A549 (cell line): Measurements from ENCODE around the gene MACF1. TPM values are rescaled to one million over a fixed set of nuclear protein-coding genes. Genes with fewer than 3 reads are reported as not detected.

Source experiments
- ATAC-seq, 2 experiments: fragments of 200-7000 bp in 1 of 2; fragments of >200 bp in 1 of 2; cut with Nextera tagmentation in 1 of 2; cut with Tn5 transposase in 1 of 2; 3 replicates each; pipeline versions ENCODE4 v1.8.0 to v1.9.1; 2018 to 2020; ENCODE audit warnings: mild to moderate bottlenecking in 1 of 2, moderate library complexity in 1 of 2
- CTCF ChIA-PET: fragments of 300-600 bp; sonication (Branson Sonifier 250); formaldehyde crosslinking; extraction: SDS; loops from one replicate; lab custom pipeline; 2021; ENCODE audit warnings: antibody characterized with exemption, inconsistent platforms; lab: Yijun Ruan, JAX
- POLR2A ChIA-PET: fragments of 350-600 bp; formaldehyde crosslinking; extraction: SDS; loops from one replicate; lab custom pipeline; 2021; ENCODE audit warnings: antibody characterized with exemption, inconsistent platforms; lab: Yijun Ruan, JAX
- DNase-seq, 2 experiments: peaks; one replicate each; pipeline versions ENCODE4 v3.0.0 to v3.0.0-alpha.2; 2011 to 2016; ENCODE audit warnings: low read depth in 1 of 2, low spot score in 1 of 2
- FAIRE-seq: peaks from 2 replicates; lab custom pipeline; 2011; peaks lifted over from hg19 to GRCh38; lab: Jason Lieb, UNC
- H3K27ac ChIP-seq, 2 experiments: fragments of >200 bp; sonication (Bioruptor Twin); formaldehyde crosslinking; 3 replicates each; pipeline ENCODE4 v1.5.1; 2016 to 2017
- H3K4me1 ChIP-seq: fragments of >200 bp; sonication (Bioruptor Twin); formaldehyde crosslinking; 3 replicates; pipeline ENCODE4 v1.6.1; 2016
- H3K4me2 ChIP-seq: fragments of >200 bp; sonication (Bioruptor Twin); formaldehyde crosslinking; 3 replicates; pipeline ENCODE4 v1.6.1; 2016
- H3K4me3 ChIP-seq: fragments of >200 bp; sonication (Bioruptor Twin); formaldehyde crosslinking; 3 replicates; pipeline ENCODE4 v1.5.1; 2016
- H3K9me3 ChIP-seq: fragments of >200 bp; sonication (Bioruptor Twin); formaldehyde crosslinking; 3 replicates; pipeline ENCODE4 v1.6.1; 2016
- BCL3 ChIP-seq: fragments of >200 bp; sonication (Bioruptor Twin); formaldehyde crosslinking; IDR thresholded peaks from 3 replicates; pipeline ENCODE4 v1.6.1; 2016
- CBX8 ChIP-seq: fragments of 200-600 bp; sonication (generic); IDR thresholded peaks from 2 replicates; pipeline ENCODE4 v1.6.1; 2016
- CHD4 ChIP-seq: fragments of 200-600 bp; sonication (generic); IDR thresholded peaks from 2 replicates; pipeline ENCODE4 v1.6.1; 2016; ENCODE audit warnings: antibody characterized with exemption, mild to moderate bottlenecking, borderline replicate concordance
- FOSB ChIP-seq: fragments of 250-450 bp; sonication (Bioruptor Pico); IDR thresholded peaks from 2 replicates; pipeline ENCODE4 v1.5.0; 2020; ENCODE audit warnings: mild to moderate bottlenecking, moderate library complexity
- HEYL ChIP-seq: fragments of 250-450 bp; sonication (Bioruptor Pico); IDR thresholded peaks from 2 replicates; pipeline ENCODE4 v1.8.0; 2021; ENCODE audit warnings: mild to moderate bottlenecking, moderate library complexity
- HOXB5 ChIP-seq: fragments of 250-450 bp; sonication (Bioruptor Pico); IDR thresholded peaks from 2 replicates; pipeline ENCODE4 v1.5.0; 2020; ENCODE audit warnings: mild to moderate bottlenecking, moderate library complexity
- JUNB ChIP-seq: fragments of >200 bp; sonication (Bioruptor Twin); formaldehyde crosslinking; IDR thresholded peaks from 2 replicates; pipeline ENCODE4 v1.6.1; 2016
- KDM5A ChIP-seq: fragments of 200-600 bp; sonication (generic); IDR thresholded peaks from 2 replicates; pipeline ENCODE4 v1.6.1; 2016; ENCODE audit warnings: antibody characterized with exemption, mild to moderate bottlenecking
- MAFK ChIP-seq: fragments of 450-650 bp; IDR thresholded peaks from 2 replicates; pipeline ENCODE4 v1.6.1; 2014; ENCODE audit not compliant: partially characterized antibody
- NR3C1 ChIP-seq: fragments of >200 bp; sonication (Bioruptor Twin); formaldehyde crosslinking; IDR thresholded peaks from 3 replicates; pipeline ENCODE4 v1.6.1; 2017
- PBX3 ChIP-seq: IDR thresholded peaks from 2 replicates; pipeline ENCODE4 v1.6.1; 2012
- PHF8 ChIP-seq: fragments of 200-600 bp; sonication (generic); IDR thresholded peaks from 2 replicates; pipeline ENCODE4 v1.6.1; 2016; ENCODE audit warnings: low read depth, mild to moderate bottlenecking, antibody characterized with exemption, moderate library complexity, borderline replicate concordance
- RAD21 ChIP-seq, 2 experiments: fragments of >200 bp in 1 of 2; sonication (Bioruptor Twin) in 1 of 2; formaldehyde crosslinking in 1 of 2; IDR thresholded peaks in 1 of 2; conservative IDR thresholded peaks in 1 of 2; 2 replicates in 1 of 2; 3 replicates in 1 of 2; pipeline ENCODE4 v1.6.1; 2012 to 2018; ENCODE audit warnings: inconsistent platforms in 1 of 2
- RARB ChIP-seq: fragments of 250-450 bp; sonication (Bioruptor Pico); IDR thresholded peaks from 2 replicates; pipeline ENCODE4 v1.8.0; 2021; ENCODE audit warnings: mild to moderate bottlenecking, moderate library complexity
- REST ChIP-seq: fragments of 200-600 bp; sonication (generic); IDR thresholded peaks from 2 replicates; pipeline ENCODE4 v1.6.1; 2016; ENCODE audit warnings: antibody characterized with exemption, mild to moderate bottlenecking, moderate library complexity
- SMC3 ChIP-seq: fragments of >200 bp; sonication (Bioruptor Twin); formaldehyde crosslinking; IDR thresholded peaks from 3 replicates; pipeline ENCODE4 v1.6.1; 2018; ENCODE audit warnings: inconsistent platforms
- ZFP36 ChIP-seq: fragments of 450-650 bp; IDR thresholded peaks from 2 replicates; pipeline ENCODE4 v1.6.1; 2014; ENCODE audit warnings: borderline replicate concordance; ENCODE audit not compliant: partially characterized antibody
- ZNF302 ChIP-seq: fragments of 250-450 bp; sonication (Bioruptor Pico); IDR thresholded peaks from 2 replicates; pipeline ENCODE4 v1.9.0; 2021; ENCODE audit warnings: inconsistent platforms, mild to moderate bottlenecking, moderate library complexity
- WGBS: methylation state at CpG from one replicate; pipeline ENCODE4 v1.1.6; 2017; ENCODE audit errors: missing lambda C conversion rate; 5-methylcytosine and 5-hydroxymethylcytosine counted together
- polyA plus RNA-seq, 4 experiments: library from polyadenylated mRNA; depleted of rRNA in 3 of 4; stranded (reverse); fragments of >200 nt; fragmentation: RNase III in 1 of 4; extraction: RNeasy Plus Mini Kit Qiagen cat#74134 plus additional on column Dnase treatment in 1 of 4; gene quantifications; 2 replicates in 3 of 4; 3 replicates in 1 of 4; pipeline ENCODE4 v1.2.3, GENCODE V29; 2011 to 2017
- TF ChIP-seq, protein P1 (sequence below): fragments of 250-450 bp; sonication (Bioruptor Pico); IDR thresholded peaks from 2 replicates; pipeline ENCODE4 v1.5.0; 2020; ENCODE audit warnings: low read depth, mild to moderate bottlenecking, moderate library complexity
- TF ChIP-seq, protein P2 (sequence below): fragments of 450-650 bp; IDR thresholded peaks from 2 replicates; pipeline ENCODE4 v1.6.1; 2014; ENCODE audit warnings: antibody characterized with exemption
- TF ChIP-seq, protein P3 (sequence below): fragments of >200 bp; sonication (Bioruptor Twin); formaldehyde crosslinking; IDR thresholded peaks from 3 replicates; pipeline ENCODE4 v1.5.1; 2016

MACF1 gene
- polyA plus RNA-seq, 2 of the 4 experiments (the other 2 are of a cell fraction): 45.7 to 64.2 TPM

DNA sequence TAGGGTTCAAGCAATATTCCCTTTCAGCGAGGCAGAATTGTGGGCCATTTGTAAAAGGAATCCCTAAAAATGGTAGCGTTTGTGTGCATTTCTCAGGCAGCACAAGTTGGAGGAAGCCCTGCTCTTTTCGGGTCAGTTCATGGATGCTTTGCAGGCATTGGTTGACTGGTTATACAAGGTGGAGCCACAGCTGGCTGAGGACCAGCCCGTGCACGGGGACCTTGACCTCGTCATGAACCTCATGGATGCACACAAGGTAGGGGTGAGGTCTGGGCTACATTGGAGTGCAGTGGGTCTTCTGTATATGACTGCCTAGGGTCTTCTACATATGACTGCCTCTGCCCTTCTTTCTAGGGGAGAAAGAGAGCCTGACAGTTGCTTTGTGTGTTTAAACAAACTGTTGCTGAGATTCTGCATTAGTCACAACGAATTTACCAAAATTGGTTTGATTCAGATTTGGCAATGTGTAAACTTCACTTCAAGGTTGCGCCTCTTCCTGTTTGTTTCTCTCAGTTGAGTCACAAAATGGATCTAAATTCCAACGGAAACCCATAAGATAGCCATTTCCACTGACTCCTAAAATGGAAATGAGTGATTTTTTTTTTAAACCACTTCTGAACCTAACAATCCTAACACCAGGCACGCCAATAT is 246.6 kb downstream of the MACF1 start:
- Histone ChIP-seq H3K4me1 (peaks cover 5% of the 10 kb centered on the region; the same call in 1 of the 3 replicates), H3K4me2 (no peak overlapping the region)
- 73% methylated on average over 8 of the region's 10 CpGs for WGBS
- POLR2A ChIA-PET: no interaction called here
- DNase-seq (no peak), ATAC-seq (no peak)
- TF ChIP-seq SMC3 (no peak), FOSB (no peak), HEYL (no peak), KDM5A (no peak), RAD21 (conservative IDR thresholded peaks at IDR 0.05 in 1 of 2, IDR thresholded peaks at IDR 0.05 in 1 of 2) (no peak), PHF8 (no peak), ZNF302 (CRISPR knock-in tag) (no peak), MAFK (no peak), CHD4 (no peak), PBX3 (no peak), JUNB (no peak)
- TF ChIP-seq, protein P1, sequence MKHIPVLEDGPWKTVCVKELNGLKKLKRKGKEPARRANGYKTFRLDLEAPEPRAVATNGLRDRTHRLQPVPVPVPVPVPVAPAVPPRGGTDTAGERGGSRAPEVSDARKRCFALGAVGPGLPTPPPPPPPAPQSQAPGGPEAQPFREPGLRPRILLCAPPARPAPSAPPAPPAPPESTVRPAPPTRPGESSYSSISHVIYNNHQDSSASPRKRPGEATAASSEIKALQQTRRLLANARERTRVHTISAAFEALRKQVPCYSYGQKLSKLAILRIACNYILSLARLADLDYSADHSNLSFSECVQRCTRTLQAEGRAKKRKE (CRISPR knock-in tag): no peak
- TF ChIP-seq, protein P2, sequence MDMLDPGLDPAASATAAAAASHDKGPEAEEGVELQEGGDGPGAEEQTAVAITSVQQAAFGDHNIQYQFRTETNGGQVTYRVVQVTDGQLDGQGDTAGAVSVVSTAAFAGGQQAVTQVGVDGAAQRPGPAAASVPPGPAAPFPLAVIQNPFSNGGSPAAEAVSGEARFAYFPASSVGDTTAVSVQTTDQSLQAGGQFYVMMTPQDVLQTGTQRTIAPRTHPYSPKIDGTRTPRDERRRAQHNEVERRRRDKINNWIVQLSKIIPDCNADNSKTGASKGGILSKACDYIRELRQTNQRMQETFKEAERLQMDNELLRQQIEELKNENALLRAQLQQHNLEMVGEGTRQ: no peak
- TF ChIP-seq, all 56 proteins: peak for 0
- H3K9me3 ChIP-seq: no peaks in the 10 kb centered on the region
- FAIRE-seq: no peak
- CTCF ChIA-PET: no interaction called here
- H3K27ac ChIP-seq: no peak overlapping the region
- H3K4me3 ChIP-seq: no peak overlapping the region

GRCh38 chr1:39452081-39452480 is 247.6 kb downstream of the MACF1 start:
- Histone ChIP-seq H3K4me2 (no peak overlapping the region), H3K4me1 (peaks cover 5% of the 10 kb centered on the region; the same call in 1 of the 3 replicates), H3K27ac (no peak overlapping the region), H3K9me3 (no peaks in the 10 kb centered on the region), H3K4me3 (no peak overlapping the region)
- no peak for TF ChIP-seq CBX8
- no peak for TF ChIP-seq NR3C1
- no peak for TF ChIP-seq BCL3
- no peak for TF ChIP-seq RARB
- TF ChIP-seq REST: no peak
- TF ChIP-seq ZFP36: no peak
- no peak for TF ChIP-seq HOXB5 (CRISPR knock-in tag)
- TF ChIP-seq, protein P1 (CRISPR knock-in tag): no peak
- TF ChIP-seq, protein P3, sequence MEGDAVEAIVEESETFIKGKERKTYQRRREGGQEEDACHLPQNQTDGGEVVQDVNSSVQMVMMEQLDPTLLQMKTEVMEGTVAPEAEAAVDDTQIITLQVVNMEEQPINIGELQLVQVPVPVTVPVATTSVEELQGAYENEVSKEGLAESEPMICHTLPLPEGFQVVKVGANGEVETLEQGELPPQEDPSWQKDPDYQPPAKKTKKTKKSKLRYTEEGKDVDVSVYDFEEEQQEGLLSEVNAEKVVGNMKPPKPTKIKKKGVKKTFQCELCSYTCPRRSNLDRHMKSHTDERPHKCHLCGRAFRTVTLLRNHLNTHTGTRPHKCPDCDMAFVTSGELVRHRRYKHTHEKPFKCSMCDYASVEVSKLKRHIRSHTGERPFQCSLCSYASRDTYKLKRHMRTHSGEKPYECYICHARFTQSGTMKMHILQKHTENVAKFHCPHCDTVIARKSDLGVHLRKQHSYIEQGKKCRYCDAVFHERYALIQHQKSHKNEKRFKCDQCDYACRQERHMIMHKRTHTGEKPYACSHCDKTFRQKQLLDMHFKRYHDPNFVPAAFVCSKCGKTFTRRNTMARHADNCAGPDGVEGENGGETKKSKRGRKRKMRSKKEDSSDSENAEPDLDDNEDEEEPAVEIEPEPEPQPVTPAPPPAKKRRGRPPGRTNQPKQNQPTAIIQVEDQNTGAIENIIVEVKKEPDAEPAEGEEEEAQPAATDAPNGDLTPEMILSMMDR: no peak
- TF ChIP-seq RAD21 (conservative IDR thresholded peaks at IDR 0.05 in 1 of 2, IDR thresholded peaks at IDR 0.05 in 1 of 2): no peak
- TF ChIP-seq MAFK: no peak
- FAIRE-seq: no peak
- no peak for ATAC-seq
- 95% methylated on average over 7 of the region's 7 CpGs for WGBS
- POLR2A ChIA-PET: no interaction called here
- CTCF ChIA-PET: no interaction called here
- DNase-seq: no peak
